Lower lobe of right lung (tissue), 2 donors: ENCODE data around the gene INHA. TPM values are rescaled to one million over a fixed set of nuclear protein-coding genes. Genes with fewer than 3 reads are reported as not detected.

Experiments
- ATAC-seq, 2 donors: fragments of 200-7000 bp; cut with Tn5 transposase; one replicate each; pipeline ENCODE4 v1.9.1; 2020 to 2022; ENCODE audit warnings: mild to moderate bottlenecking in 2 of 2, moderate library complexity in 2 of 2
- DNase-seq: peaks from one replicate; pipeline ENCODE4 v3.0.0-alpha.2; 2020
- H3K27ac ChIP-seq: fragments of 200-600 bp; one replicate; pipeline ENCODE4 v1.8.0; 2022
- H3K27me3 ChIP-seq: fragments of 200-600 bp; one replicate; pipeline ENCODE4 v1.8.0; 2022; ENCODE audit warnings: low read depth
- H3K36me3 ChIP-seq: fragments of 200-600 bp; one replicate; pipeline ENCODE4 v1.8.0; 2022; ENCODE audit warnings: mild to moderate bottlenecking
- H3K4me1 ChIP-seq: fragments of 200-600 bp; one replicate; pipeline ENCODE4 v1.8.0; 2022
- H3K4me3 ChIP-seq: fragments of 200-600 bp; one replicate; pipeline ENCODE4 v1.8.0; 2022; ENCODE audit warnings: mild to moderate bottlenecking
- H3K9me3 ChIP-seq: fragments of 200-600 bp; one replicate; pipeline ENCODE4 v1.8.0; 2022
- CTCF ChIP-seq: fragments of 200-600 bp; IDR thresholded peaks from one replicate; pipeline ENCODE4 v1.8.0; 2022; ENCODE audit warnings: antibody characterized with exemption, mild to moderate bottlenecking
- intact Hi-C: fragments of 100-400 bp; cut with DNase I; formaldehyde crosslinking; loops from one replicate; pipeline ENCODE4 v1.11.0; 2022
- total RNA-seq: library from RNA; stranded (reverse); fragmentation: NEBNext Ultra II Directional; extraction: Animal tissue kit (Norgen Biotek cat#: 25700); gene quantifications from one replicate; pipeline ENCODE4 v1.2.1, GENCODE V29; 2021
- donor health status: DM: no; HTN: yes; CAD: no; lungs with severe emphysema.

INHA gene
- total RNA-seq, 1 donor from 2014 or later, result not detected

- ATAC-seq (no peak), DNase-seq (no peak)
- Histone ChIP-seq H3K4me3 (no peak overlapping the region), H3K4me1 (peaks cover 25% of the 10 kb centered on the region), H3K27ac (no peak overlapping the region), H3K9me3 (no peaks in the 10 kb centered on the region), H3K27me3 (peaks cover 21% of the 10 kb centered on the region), H3K36me3 (no peaks in the 10 kb centered on the region)
- no peak for TF ChIP-seq CTCF
- intact Hi-C loops, result loop anchor here (5.0 kb wide), 1 partner anchor 95 kb away; no protein-coding TSS in a partner anchor
Measured at GRCh38 chr2:219547621-219548020, 24.5 kb upstream of the INHA start.

- DNase-seq, result no peak
- H3K27ac ChIP-seq, result no peak overlapping the region
- ATAC-seq, result no peak
- no peaks in the 10 kb centered on the region for H3K36me3 ChIP-seq
- H3K9me3 ChIP-seq, result no peaks in the 10 kb centered on the region
- TF ChIP-seq CTCF, result no peak
- peaks cover 22% of the 10 kb centered on the region for H3K4me1 ChIP-seq
- peaks cover 30% of the 10 kb centered on the region for H3K27me3 ChIP-seq
- H3K4me3 ChIP-seq, result no peak overlapping the region
- intact Hi-C loops, result loop anchor here (5.0 kb wide), 1 partner anchor 93 kb away; no protein-coding TSS in a partner anchor
Measured at GRCh38 chr2:219548990-219549389, 23.1 kb upstream of the INHA start.

DNA sequence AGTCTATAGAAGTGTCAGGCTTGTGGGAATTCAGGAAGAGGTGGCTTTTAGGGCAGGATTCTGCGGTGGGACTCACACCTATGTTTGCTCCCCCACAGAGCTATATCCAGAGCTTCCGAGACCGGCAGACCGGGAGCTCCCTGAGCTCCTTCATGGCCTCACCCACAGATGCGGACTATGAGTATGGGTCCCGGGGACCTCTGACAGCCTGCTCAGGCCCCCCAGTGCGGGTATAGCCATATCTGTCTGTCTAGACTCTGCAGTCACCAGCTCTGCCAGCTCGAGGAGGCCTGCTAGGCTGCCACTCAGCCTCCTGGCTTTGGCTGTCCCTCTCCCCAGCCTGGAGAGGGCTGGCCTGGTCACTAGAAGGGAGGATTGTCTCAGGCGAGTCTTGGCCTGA is 22.5 kb upstream of the INHA start:
- Histone ChIP-seq H3K36me3 (no peaks in the 10 kb centered on the region), H3K4me3 (no peak overlapping the region), H3K27me3 (peaks cover 30% of the 10 kb centered on the region), H3K4me1 (peaks cover 16% of the 10 kb centered on the region), H3K9me3 (no peaks in the 10 kb centered on the region), H3K27ac (no peak overlapping the region)
- intact Hi-C loops, result loop anchor here (5.0 kb wide), 1 partner anchor 93 kb away; no protein-coding TSS in a partner anchor
- ATAC-seq, result no peak
- no peak for TF ChIP-seq CTCF
- no peak for DNase-seq

DNA sequence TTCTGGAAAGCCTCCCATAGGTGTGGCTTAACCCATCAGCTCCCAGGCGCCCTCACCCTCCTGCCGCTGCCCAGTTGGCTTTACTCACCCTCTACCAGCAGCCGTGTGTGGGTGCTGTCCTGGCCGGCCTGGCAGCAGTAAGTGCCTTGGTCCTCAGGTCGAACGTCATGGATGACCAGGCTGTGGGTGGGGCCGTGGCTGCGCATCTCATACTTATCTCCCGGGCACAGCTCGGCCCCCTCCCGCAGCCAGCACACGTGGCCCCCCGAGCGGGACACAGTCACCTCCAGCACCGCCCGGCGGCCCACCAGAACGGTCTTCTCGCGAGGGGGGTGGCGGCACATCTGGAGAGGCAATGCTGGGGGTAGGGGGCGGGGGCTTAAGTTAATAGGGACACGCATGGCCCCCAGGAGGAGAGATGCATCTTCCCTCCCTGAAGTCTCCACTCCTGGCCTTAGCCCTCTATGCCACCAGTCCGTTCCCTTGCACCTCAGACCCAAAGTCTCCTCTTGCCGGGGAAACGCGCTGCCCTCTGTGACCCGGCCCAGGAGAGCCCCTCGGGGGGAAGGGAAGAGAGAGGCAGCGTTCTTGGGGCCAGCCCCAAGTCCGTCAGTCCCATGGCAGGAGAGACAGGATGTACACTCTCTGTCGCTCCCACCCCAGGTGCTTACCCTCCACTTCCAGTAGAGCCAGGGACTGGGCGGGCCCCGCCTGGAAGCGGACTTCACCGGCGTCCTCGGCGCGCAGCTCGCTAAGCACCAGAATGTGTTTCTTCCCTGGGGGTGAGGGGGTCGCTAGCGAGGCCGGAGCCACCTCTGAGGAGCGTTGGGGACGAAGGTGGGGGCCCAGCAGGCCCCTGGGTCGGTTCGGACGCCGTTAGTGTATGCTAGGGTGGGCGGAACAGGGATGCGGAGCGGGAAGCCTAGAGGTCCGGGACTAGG is 20.4 kb upstream of the INHA start:
- no peak overlapping the region for H3K27ac ChIP-seq
- H3K9me3 ChIP-seq, result no peaks in the 10 kb centered on the region
- intact Hi-C loops, result no loop called here
- DNase-seq (no peak), ATAC-seq (peak; percentile 26 to 51)
- H3K36me3 ChIP-seq, result no peaks in the 10 kb centered on the region
- H3K4me1 ChIP-seq, result peaks cover 14% of the 10 kb centered on the region
- no peak for TF ChIP-seq CTCF
- peaks cover 30% of the 10 kb centered on the region for H3K27me3 ChIP-seq
- peak overlapping the region; percentile 71 for H3K4me3 ChIP-seq

GRCh38 chr2:219552382-219553167 is 19.5 kb upstream of the INHA start:
- Histone ChIP-seq H3K9me3 (no peaks in the 10 kb centered on the region), H3K4me3 (peak overlapping the region; percentile 71), H3K27ac (no peak overlapping the region), H3K27me3 (peaks cover 30% of the 10 kb centered on the region), H3K4me1 (peaks cover 14% of the 10 kb centered on the region), H3K36me3 (no peaks in the 10 kb centered on the region)
- intact Hi-C loops, result no loop called here
- DNase-seq (peak; percentile 88), ATAC-seq (peak; percentile 93 to 96)
- TF ChIP-seq CTCF, result no peak
